ENCODE measurements around the gene ZSWIM4.

GRCh38 chr19:13765395-13766094 is 29.7 kb upstream of the ZSWIM4 start:
- no peak for TF ChIP-seq CTCF (IDR thresholded peaks at IDR 0.05)
- no peak for TF ChIP-seq POLR2A (IDR thresholded peaks at IDR 0.05)
- TF ChIP-seq POLR2AphosphoS5 (IDR thresholded peaks at IDR 0.05) = no peak
- no peak for TF ChIP-seq EP300 (IDR thresholded peaks at IDR 0.05)

Measured in upper lobe of left lung (tissue), 4 donors.